Umbilical cord (tissue), 2 donors: ENCODE results near the gene SUN5. TPM values are rescaled to one million over a fixed set of nuclear protein-coding genes. Genes with fewer than 3 reads are reported as not detected.

ENCODE experiments used
- DNase-seq: peaks from one replicate; pipeline ENCODE4 v3.0.0-alpha.2; 2015; ENCODE audit warnings: low spot score
- total RNA-seq: library from RNA; depleted of rRNA; stranded (reverse); fragments of >200 nt; gene quantifications from one replicate; pipeline ENCODE4 v1.2.3, GENCODE V29; 2014; ENCODE audit warnings: low replicate concordance; ENCODE audit not compliant: insufficient read depth

Gene SUN5
- total RNA-seq, 1 donor from 2014 or later, result not detected

DNA sequence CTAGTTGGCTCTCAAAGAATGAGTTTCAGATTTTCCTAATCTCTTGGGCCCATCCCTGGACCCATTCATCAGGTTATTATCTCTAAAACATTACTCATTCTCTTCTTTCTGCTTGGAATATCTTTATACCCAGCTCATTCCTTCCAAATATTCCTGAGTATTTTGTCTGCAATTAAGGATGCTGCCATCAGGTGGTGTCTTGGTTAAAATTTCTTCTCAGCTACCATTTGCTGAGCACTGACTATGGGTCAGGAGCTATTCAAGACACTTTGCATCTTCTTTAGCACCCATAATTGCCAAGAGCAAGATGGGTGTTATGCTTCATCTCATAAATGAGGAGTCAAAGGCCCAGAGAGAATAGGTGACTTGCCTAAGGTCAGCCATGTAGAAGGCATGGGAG lies 8.4 kb downstream of the SUN5 start:
- no peak for DNase-seq

DNA sequence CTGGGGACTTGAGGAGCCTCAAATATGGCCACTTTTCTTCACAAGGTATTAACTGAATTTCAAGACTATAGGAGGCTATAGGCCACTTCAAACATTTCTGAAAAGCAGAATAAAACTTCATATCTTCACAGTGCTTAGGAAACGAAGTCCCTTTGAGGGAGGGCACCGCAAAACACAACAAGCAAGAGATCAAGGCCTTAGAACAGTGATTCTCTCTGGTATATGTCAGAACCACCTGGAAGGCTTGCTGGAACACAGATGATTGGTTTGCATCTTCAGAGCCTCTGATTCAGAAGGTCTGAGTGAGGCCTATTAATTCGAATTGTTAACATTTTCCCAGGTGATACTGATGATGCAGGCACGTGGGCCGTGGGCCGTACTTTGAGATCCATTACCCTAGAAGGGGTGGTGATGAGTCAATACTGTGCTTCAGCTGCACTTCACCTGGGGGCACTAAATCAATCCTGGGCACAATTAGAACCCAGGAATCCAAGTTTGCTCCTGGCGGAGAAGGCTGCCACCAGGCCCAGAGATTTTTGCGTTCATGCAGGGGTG lies 10.7 kb downstream of the SUN5 start:
- DNase-seq, result no peak

DNA sequence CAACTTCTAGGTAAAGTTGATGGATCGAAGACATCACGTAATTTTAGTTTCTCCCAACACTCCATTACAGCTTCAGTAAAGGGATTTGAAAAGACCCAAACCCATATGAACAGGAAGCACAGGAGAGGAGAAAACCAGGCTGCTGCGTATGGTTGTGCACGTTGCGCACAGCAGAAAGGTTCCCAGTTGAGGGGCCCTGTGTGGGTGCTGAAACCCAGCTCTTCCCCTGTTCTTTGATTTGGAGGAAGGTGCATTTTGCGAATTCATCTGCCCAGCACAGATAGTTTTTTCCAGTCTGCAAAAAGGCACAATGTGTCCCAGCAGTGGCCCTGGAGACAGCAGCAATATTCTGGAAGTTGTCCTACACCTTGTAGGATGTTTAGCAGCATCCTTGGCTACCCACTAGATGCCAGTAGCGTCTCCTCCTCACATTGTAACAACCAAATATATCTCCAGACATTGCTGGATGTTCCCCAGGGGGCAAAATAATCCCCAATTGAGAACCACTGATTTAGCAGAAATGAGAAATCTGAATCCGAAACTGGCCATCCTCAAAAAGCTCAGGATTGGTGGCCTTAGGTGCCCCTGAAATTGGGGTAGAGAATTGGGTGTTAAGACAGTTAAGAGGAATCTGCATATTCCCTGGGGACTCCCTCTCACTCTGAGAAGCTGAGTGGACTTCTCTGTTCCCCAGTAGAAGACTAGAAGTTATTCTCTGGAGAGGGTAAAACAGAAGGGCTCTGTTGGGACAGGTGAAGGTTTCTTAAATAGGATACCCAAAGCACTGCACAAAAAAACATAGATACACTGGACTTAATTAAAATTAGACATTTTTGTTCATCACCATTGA lies 12.2 kb downstream of the SUN5 start:
- DNase-seq, result no peak

DNA sequence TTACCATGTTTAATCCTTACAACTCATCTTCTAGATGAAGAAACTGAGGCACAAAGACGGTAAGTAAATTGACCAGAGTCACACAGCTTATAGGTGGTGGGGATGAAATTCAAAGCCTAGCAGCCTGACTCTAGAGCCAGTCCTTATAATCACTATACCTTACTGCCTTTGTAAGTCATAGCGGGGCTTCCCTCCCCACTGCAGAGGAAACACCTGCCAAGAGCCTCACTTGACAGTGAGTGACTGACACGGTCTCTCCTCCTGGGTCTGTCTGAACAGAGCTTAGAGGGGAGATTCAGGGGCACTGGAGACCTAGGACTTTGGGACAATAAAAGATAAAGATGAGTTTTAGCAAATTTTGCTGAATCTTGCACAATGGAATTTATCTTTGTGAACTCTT lies 12.8 kb downstream of the SUN5 start:
- DNase-seq, result no peak

GRCh38 chr20:32990426-32990825 lies 13.8 kb downstream of the SUN5 start:
- no peak for DNase-seq

GRCh38 chr20:32989507-32990283 lies 14.5 kb downstream of the SUN5 start:
- DNase-seq, result no peak

DNA sequence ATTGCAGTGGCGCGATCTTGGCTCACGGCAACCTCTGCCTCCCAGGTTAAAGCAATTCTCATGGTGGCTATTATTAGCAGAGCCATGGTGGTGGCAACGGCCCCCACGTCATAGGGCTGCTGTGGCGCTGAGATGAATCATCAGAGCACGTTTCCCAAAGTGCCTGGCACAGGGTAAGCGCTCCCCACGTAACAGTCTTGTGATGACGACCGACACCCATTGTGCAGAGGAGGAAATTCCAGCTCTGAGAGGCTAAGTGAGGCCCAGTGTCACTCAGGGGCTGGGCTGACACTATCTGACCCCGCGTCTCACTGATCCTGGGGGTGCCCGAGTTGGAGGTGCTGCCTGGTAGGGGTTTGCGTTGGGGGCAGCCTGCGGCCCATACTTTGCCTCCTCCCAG lies 16.2 kb downstream of the SUN5 start:
- no peak for DNase-seq

DNA sequence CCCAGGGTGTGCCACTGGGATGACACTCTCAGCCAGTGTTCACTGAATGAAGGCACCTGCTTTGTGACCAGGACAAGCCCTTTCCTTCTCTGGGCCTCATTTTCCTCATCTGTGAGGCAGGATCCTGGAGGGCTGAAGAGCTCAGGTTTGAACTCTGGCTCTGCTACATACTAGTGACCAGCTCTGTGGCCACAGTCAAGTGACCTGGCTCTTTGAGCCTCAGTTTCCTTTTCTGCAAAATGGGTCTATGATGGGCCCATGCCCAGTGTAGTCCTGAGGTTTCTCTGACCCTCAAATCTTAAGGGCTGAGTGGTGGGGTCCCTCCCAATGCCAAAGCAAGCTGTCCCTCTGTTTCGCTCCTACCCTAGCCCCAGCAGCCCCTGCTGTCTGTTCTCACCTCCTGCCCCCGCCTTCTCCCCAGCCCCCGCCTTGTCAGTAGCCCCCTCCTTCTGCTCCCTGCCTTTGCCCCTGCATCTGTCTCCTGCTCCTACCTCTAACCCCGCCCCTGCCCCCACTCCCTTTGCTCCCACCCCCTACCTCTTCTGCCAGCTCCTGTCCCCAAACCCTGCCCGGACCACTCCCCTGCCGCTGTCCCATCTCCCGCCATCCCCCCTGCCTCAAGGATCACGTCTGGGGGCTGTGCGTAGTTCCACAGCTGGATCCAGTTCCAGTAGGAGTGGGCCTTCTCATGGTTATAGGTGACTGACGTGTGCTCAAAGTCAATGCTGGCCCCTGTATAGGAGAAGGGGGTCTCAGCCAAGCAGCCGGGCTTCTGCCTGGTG lies 17.0 kb downstream of the SUN5 start:
- no peak for DNase-seq

DNA sequence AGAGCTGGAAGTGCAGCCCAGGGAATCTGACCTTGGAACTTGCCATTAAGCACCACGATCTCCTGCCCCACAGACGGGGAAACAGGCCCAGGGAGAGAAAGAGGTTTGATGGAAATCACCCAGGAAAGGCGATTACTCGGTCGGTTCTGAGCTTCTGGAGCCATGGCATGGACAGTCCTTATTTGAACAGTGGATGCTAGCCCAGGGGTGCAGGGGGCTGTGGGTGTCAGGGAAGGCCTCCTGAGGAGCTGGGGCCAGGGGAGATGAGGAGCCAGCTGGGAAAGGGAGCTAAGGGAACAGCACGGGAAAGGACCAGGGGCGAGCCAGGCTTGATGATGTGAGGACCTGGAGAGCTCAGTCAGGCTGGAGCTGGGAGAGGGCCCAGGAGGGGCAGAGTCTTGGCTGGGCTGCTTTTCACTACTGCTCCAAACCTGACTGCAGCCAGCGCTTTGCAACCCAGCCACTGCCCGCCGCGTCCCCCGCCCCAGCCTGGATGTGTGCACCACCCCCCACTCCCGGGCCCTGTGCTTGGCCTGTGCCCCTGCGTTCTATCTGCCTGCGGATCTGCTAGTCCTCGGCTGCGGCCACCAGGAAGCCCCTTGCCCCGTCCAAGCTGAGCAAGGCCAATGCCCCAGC lies 17.8 kb downstream of the SUN5 start:
- DNase-seq, result no peak

DNA sequence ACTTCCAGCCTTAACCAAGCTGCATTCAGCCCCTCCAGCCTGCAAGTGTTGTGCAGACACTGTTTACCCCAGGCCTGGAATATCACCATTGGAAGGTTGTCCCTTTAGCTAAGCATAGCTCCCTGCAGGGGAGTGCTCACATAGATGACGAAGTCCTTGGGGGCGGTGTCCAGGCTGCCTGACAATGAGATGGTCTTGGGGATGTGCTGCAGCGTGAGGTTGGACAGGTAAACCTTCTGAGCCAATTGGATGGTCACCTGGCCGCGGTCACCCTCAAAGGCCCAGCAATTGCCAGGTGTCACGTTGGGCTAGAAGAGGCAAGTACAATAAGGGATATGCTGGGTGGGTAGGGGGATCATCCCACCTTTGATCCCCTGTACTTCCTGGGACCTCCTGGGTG lies 18.6 kb downstream of the SUN5 start:
- DNase-seq, result no peak

DNA sequence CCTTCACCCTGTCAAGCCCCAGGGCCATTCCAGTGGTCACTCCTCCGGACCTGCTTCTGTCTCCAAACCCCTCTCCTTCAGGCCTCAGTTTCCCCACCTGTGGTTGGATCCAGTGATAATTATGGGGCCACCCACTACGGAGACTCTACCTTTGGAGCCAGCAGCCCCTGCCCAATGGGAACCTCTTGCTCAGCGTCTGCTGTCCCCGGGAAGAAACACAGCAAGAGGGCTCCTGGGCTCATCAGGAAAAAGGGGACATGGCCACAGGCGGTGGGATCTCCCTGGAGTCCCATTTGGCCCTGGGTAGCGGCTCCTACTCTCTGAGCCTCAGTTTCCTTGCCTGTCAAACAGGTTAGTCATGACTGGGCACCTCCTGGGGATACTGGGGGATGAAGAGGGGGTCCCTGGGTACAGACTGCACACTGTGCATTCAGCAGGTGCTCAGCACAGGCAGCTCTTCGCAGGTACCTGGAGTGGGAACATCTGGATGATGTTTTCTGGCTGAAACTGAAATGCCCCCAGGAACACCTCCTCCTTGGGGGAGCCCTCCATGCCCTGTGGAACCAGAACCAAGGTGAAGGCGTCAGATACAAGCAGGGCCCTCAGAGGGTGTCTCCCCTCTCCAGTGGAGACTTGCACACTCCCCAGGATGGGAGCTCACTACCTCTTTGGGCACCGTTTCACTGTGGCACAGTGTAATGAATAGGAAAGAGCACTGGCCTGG lies 19.4 kb downstream of the SUN5 start:
- DNase-seq, result no peak

DNA sequence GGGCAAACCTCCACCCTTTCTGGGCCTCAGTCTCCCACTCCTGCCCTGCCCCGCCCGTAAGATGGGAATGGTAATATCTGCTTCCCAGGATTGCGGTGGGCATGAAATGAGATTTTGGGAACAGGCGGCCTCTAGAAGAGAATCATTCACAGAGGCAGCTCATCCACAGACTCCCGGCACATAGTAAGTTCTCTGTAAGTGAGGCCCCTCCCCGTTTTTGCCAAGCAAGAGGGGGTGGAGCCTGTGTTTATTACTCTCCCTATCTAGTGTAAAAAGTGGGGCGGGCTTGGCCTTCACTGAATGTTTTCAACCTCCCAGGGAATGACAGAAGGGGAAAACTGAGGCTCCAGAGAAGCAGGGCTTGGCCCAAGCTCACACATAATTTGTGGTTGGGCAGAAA lies 20.0 kb downstream of the SUN5 start:
- no peak for DNase-seq

GRCh38 chr20:32983459-32984112 lies 20.6 kb downstream of the SUN5 start:
- no peak for DNase-seq

GRCh38 chr20:32982617-32983458 lies 21.4 kb downstream of the SUN5 start:
- DNase-seq, result peak; percentile 5

GRCh38 chr20:32980990-32981389 lies 23.2 kb downstream of the SUN5 start:
- no peak for DNase-seq

- DNase-seq, result peak; percentile 52
Observed at GRCh38 chr20:32980131-32980941, 23.9 kb downstream of the SUN5 start.

GRCh38 chr20:32979201-32979998 lies 24.8 kb downstream of the SUN5 start:
- DNase-seq, result no peak

DNA sequence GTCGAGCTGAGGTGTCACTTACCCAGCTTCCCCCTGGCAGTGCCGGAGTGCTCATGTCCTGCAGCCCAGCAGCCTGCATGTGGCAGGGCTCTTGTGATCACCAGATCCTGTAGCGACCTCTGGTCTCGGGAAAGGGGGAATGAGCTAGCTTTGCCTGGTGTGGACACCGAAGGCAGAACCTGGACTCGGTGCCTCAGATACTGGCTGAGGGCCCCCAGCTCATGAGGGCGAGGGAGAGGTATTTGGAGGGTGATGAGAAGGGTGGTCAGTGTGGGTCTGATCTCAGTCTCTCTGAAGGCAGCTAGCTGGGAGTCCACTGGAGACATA lies 26.3 kb downstream of the SUN5 start:
- no peak for DNase-seq
